GM19239 (cell line): ENCODE results near the gene DDX49.

Experiments
- DNase-seq: peaks from one replicate; pipeline ENCODE4 v3.0.0; 2011; ENCODE audit warnings: low spot score; ENCODE audit not compliant: insufficient read length
- FAIRE-seq: peaks from 2 replicates; lab custom pipeline; 2011; peaks lifted over from hg19 to GRCh38; lab: Jason Lieb, UNC

The DDX49 gene, protein sequence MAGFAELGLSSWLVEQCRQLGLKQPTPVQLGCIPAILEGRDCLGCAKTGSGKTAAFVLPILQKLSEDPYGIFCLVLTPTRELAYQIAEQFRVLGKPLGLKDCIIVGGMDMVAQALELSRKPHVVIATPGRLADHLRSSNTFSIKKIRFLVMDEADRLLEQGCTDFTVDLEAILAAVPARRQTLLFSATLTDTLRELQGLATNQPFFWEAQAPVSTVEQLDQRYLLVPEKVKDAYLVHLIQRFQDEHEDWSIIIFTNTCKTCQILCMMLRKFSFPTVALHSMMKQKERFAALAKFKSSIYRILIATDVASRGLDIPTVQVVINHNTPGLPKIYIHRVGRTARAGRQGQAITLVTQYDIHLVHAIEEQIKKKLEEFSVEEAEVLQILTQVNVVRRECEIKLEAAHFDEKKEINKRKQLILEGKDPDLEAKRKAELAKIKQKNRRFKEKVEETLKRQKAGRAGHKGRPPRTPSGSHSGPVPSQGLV

GRCh38 chr19:18919086-18919899 is at the start of gene DDX49, which contains the start of gene COPE:
DDX49 (plus strand) TSS chr19:18919715; CDS start chr19:18919742, 27 bp downstream.
COPE (minus strand) TSS chr19:18919387; CDS start chr19:18919348, 39 bp downstream.
- peak; percentile 100 for FAIRE-seq
- peak; percentile 99 for DNase-seq

GRCh38 chr19:18869781-18870530 is 49.6 kb upstream of the DDX49 start:
- no peak for FAIRE-seq

DNA sequence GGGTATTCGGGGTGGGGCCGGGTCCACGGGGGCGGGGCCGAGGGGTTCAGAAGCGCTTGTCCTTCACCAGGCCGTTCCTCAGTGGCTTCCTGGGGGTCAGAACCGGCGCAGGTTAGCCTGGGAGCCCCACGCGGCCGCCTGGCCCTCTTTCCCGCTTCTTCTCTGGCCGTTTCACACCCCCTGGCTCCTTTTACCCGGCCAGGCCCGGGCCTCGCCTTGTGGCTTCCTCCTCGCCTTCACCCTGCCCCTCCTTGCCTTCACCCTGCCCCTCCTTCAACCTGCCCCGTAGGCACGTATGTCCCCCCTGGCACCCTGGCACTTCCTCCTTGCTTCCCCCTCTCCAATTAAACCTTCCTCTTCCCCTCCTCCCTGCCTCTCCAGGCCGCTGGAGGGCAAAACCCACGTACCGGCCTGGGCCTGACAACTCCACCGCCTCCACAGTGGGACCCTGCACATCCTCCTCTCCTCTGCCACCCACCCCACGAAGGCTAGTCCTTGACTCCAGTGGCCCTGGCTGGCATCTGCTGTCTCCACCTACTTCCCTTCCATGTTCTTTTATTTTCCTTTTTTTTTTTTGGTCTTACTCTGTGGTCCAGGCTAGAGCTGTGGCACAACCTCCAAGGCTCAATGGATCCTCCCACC is 48.9 kb upstream of the DDX49 start:
- FAIRE-seq (no peak), DNase-seq (no peak)

More at GRCh38 chr19:18869781-18870530, 49.6 kb upstream of the DDX49 start:
- no peak for DNase-seq

GRCh38 chr19:18871543-18871942 is 48.0 kb upstream of the DDX49 start:
- FAIRE-seq (no peak), DNase-seq (no peak)

GRCh38 chr19:18875726-18876125 is 43.8 kb upstream of the DDX49 start:
- DNase-seq (no peak), FAIRE-seq (no peak)

DNA sequence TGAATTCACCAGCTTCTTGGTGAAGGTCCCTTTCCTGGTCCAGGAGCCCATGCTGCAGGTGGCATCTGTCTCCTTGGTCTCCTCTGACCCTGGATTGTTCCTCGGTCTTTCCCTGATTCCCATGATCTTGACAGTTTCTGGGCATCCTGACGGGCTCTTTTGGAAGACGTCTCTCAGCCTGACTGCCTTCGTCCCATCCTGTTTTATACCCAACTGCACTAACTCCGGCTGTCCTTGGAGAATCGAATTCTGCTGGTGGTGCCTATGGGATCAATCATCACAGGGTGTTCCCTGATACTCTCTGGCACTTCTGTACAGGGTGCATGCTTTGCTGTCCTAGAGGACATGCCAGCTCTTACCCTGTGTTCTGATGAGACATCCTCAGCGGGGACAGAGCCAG is 42.6 kb upstream of the DDX49 start:
- FAIRE-seq, result no peak
- no peak for DNase-seq

DNA sequence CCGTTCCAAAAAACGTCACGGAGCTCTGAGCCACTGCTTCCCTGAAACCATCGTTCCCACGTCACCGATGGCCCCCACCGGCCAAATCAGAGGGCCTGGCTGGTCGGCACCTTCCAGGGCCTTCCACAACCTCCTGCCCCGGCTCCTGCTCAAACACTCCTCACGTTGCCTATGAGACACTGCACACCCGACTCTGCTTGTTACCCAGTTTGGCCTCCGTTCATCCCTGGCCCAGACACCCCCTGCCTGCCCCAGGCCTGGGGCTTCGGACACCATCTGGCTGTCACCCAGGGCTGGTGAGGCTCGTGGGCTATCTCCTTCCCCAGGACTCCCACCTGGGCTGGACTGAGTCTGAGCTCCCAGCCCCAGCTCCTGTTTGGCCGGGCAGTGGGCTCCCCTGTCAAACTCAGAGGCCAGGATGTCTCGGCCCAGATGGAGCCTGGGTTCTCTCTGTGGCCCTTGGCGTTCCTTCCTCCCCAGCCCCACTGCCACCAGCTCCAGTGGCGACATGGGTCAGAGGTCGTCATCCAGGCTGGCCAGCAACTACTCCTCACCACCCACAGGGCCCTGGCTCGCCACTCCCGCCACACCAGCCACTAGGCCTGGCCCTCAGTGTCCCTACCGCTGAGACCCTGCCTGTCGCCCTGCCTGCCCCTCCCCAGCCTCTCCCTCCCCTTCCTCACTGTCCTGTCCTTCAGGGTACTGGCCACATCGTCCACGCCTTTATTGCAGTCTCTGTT is 41.3 kb upstream of the DDX49 start:
- FAIRE-seq, result no peak
- DNase-seq, result no peak

DNA sequence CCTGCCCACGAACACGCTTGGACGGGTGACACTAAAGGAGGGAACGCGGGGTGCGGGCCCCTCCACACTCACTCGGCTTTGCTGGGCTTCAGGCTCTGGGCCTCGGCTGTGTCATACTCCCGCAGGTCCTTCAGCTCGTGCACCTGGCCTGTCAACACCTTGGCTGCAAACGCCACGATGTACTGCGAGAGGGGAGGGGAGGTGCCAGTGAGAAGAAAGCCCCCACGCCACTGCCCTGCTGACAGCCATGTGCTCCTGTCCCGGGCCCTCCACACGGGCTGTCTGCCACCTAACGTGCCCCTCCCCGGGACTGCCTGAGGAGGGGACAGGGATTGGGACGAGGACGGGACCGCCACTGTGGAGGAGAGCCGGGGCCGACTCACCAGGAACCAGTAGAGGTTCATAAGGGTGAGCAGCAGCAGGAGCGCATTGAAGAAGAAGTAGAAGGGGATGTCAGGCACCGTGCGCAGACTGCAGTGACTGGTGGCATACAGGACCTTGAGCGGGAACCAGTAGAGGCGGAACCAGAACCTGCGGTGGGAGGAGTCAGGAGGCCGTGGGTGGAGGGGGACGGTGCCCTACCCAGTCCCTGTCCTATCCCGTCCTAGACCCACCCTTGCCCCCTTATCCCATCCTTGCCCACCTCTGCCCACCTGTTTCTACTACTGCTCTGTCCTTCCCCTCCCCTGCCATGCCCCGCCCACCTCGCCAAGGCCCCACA is 40.5 kb upstream of the DDX49 start:
- DNase-seq (no peak), FAIRE-seq (no peak)

DNA sequence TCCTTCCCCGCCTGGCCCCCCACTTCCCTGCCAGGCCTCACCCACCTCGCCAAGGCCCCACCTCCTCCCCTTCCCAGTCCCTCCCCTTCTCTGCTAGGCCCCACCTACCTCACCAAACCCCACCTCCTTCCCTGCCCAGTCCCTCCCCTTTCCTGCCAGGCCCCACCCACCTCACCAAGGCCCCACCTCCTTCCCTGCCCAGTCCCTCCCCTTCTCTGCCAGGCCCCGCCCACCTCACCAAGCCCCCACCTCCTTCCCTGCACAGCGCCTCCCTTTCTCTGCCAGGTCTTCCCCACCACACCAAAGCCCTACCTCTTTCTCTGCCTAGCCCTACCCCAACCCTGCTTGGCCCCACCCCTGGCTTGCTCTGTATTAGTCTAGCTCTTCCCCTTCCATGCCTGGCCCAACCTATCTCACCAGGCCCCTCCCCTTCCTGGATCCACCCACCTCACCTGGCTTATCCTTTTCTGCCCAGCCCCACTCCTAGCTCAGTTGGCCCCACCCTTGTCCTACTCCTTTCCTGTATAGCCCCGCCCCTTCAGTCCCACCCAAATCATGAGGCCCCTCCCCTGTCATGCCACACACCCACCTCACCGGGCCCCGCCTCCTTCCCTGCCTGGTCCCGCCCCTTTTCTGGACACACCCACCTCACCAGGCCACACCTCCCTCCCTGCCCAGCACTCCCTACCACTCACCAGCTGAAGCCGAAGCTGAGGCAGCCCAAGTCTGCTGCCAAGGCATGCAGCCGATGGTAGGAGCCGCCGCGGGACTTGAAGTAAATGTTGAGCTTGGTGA is 39.7 kb upstream of the DDX49 start:
- FAIRE-seq (no peak), DNase-seq (no peak)

GRCh38 chr19:18881491-18881890 is 38.0 kb upstream of the DDX49 start:
- FAIRE-seq (no peak), DNase-seq (no peak)

- no peak for FAIRE-seq
- no peak for DNase-seq
These were observed 35.8 kb upstream of the DDX49 start for GRCh38 chr19:18883526-18884304.

DNA sequence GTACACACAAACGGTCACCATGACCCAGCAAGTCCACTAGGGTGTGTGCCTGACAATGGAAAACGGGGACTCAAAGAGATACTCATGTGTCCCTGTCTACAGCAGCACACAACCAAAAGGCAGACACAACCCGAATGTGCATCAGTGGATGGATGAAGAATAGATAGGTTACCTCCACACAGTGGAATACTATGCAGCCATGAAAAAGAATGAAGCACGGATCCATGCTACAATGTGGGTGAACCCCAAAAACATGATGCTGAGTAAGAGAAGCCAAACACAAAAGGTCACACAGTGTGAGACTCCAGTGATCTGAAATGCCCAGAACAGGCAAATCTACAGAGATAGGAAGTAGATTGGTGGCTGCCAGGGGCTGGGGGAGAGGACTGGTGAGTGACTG is 32.5 kb upstream of the DDX49 start:
- FAIRE-seq (no peak), DNase-seq (no peak)

DNA sequence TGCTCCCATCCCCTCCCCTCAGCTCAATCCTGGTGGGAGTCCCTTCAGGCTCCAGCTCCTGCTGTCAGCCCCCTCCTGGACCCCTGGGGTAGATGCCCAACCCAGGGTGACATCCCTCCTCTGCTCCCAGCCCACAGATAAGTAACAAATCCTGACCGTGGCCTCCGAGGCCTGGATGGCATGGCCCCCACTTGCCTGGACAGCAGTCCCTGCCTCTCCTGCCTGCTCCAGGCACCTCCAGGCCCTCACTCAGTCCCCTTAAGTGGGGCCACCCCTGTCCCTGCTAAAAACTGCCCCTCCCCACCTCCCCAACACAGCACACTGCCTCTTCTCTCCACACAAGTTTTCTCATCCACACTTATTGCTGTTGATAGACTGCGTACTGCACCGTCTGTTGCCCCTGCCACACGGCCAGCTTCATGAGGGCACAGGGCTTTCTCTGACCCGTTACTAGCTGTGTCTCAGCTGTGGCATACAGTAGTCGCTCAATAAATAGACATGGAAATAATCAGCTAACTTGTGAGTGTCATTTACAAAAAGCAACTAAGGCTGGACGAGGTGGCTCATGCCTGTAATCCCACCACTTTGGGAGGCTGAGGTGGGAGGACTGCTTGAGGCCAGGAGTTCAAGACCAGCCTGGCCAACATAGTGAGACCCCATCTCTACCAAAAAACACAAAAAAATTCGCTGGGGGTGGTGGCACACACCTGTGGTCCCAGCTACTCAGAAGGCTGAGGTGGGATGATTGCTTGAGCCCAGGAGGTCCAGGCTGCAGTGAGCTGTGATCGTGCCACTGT is 29.4 kb upstream of the DDX49 start:
- DNase-seq, result no peak
- no peak for FAIRE-seq

- FAIRE-seq, result no peak
- DNase-seq, result no peak
These were observed 25.8 kb upstream of the DDX49 start for GRCh38 chr19:18893587-18894253.

GRCh38 chr19:18894254-18895037 is 25.1 kb upstream of the DDX49 start:
- no peak for FAIRE-seq

More at GRCh38 chr19:18894254-18895037, 25.1 kb upstream of the DDX49 start:
- no peak for DNase-seq
